IPS-15b (cell line): ENCODE results near the gene LMNTD1.

Experiments used
- H3K27me3 ChIP-seq: one replicate; pipeline ENCODE4 v1.6.1; 2013; ENCODE audit warnings: low read length; ENCODE audit not compliant: control insufficient read depth, insufficient read depth
- H3K36me3 ChIP-seq: one replicate; pipeline ENCODE4 v1.6.1; 2013; ENCODE audit warnings: low read length; ENCODE audit not compliant: control insufficient read depth, insufficient read depth
- H3K4me1 ChIP-seq: one replicate; pipeline ENCODE4 v1.6.1; 2013; ENCODE audit warnings: mild to moderate bottlenecking, low read length; ENCODE audit not compliant: control insufficient read depth, insufficient read depth
- H3K4me3 ChIP-seq: one replicate; pipeline ENCODE4 v1.5.1; 2013; ENCODE audit warnings: low read depth, low read length
- H3K9ac ChIP-seq: one replicate; pipeline ENCODE4 v1.6.1; 2013; ENCODE audit warnings: low read depth, mild to moderate bottlenecking, low read length
- H3K9me3 ChIP-seq: one replicate; pipeline ENCODE4 v1.6.1; 2013; ENCODE audit warnings: mild to moderate bottlenecking, low read length; ENCODE audit not compliant: control insufficient read depth, insufficient read depth

Gene LMNTD1

DNA sequence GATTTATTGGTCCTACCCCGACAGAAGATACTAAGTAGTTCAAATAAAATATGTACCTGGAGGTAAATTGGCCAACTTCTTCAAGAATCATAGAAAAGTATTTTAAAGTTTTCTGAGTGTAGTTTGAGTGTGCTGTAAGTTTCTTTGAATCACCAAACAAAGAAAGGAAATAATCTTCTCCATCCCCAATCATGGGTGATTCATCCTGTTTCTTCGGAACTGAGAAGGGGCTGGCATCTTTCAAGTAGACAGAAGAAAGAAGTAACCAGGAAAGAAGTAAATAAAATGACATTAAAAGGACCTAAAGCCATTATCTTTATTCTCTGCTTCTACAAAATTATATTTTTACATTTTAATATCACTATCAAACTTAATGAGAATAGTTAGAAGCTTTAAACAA lies 6.8 kb downstream of the LMNTD1 start:
- no peaks in the 10 kb centered on the region for H3K4me1 ChIP-seq
- no peaks in the 10 kb centered on the region for H3K27me3 ChIP-seq
- H3K9me3 ChIP-seq = no peaks in the 10 kb centered on the region
- H3K9ac ChIP-seq = no peak overlapping the region
- no peak overlapping the region for H3K4me3 ChIP-seq
- H3K36me3 ChIP-seq = no peaks in the 10 kb centered on the region

DNA sequence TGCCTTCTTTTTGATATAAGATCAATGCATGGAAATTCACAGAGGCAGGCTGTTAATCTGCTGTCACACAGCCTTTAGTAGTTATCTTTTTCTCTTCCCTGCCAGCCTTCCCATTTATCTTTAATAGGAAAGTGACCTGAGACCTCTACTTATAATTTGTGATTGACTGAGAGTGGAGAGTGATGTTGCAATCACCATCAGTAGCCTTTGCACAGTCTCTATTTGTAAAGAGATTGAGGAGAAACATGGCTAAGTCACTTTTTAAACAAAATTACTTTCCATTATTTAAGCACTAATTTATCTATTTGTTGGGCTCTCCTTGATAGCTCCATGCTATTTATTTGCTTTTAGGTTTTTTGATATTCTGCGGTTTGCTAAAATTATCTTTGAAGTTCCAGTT lies 19.9 kb downstream of the LMNTD1 start:
- Histone ChIP-seq H3K27me3 (no peaks in the 10 kb centered on the region), H3K9ac (no peak overlapping the region), H3K36me3 (no peaks in the 10 kb centered on the region), H3K4me1 (no peaks in the 10 kb centered on the region), H3K4me3 (no peak overlapping the region), H3K9me3 (no peaks in the 10 kb centered on the region)

DNA sequence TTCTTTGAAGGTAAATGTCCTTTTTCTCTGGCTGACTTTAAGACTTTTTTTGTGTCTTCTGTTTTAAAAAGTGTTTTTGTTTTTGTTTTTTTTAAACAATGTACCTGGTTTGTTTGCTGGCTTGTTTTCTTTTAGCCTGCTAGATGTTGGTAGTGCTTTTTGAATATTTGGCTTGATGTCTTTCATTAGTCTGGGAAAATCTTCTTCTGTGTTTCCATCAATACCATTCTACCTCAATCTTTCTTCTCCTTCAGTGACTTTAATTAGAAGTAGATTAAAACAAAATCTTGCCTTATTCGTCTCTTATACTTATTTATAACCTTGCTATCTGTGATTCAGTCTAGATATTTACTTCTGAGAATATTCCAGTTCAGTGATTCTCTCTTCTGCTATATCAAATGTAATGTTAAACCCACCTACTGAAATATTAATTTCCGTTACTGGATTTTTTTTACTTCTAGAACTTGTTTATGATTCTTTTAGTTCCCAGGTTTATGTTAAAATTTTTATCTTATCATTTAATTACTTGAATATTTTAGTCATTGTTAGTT lies 21.5 kb downstream of the LMNTD1 start:
- Histone ChIP-seq H3K27me3 (no peaks in the 10 kb centered on the region), H3K36me3 (no peaks in the 10 kb centered on the region), H3K9ac (no peak overlapping the region), H3K4me1 (no peaks in the 10 kb centered on the region), H3K4me3 (no peak overlapping the region), H3K9me3 (no peaks in the 10 kb centered on the region)

DNA sequence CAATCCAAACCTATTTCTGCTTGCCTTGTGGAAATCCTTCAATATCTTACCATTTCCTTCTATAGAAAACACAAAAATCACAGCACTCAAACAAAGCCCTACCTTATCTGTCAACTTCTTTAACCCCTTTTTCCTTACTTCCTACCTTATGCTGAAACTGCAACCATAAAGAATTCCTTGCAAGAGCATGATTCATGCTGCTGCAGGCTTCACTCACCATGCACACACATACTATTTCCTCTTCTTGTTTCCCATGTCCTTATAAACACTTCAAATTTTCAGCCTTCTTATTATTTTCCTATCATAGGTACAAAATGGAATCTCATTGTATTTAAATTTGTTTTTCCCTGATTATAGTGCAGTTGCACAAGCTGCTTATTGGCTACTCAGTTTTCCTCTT lies 23.3 kb downstream of the LMNTD1 start:
- H3K9ac ChIP-seq = no peak overlapping the region
- H3K36me3 ChIP-seq = no peaks in the 10 kb centered on the region
- no peaks in the 10 kb centered on the region for H3K9me3 ChIP-seq
- no peaks in the 10 kb centered on the region for H3K4me1 ChIP-seq
- H3K27me3 ChIP-seq = no peaks in the 10 kb centered on the region
- H3K4me3 ChIP-seq = no peak overlapping the region

DNA sequence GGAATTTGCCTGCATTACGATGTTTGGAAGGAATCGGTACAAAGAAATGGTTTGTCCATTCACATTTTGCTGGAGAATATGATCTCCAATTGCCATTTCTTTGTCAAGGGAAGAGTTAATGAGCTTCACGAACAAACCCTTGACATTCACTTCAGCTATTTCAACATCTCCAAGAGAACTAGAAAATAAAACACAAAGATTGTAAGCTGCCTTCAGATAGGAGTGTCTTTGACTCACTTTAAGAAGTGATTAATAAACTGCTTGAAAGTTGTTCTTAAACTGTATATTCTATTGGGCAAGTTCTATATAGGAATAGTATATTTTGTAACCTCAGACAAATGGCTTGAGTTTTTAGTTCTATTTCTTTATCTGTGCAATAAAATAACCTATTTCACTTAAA lies 26.3 kb downstream of the LMNTD1 start:
- Histone ChIP-seq H3K9ac (no peak overlapping the region), H3K4me3 (no peak overlapping the region), H3K4me1 (no peaks in the 10 kb centered on the region), H3K27me3 (no peaks in the 10 kb centered on the region), H3K36me3 (no peaks in the 10 kb centered on the region), H3K9me3 (no peaks in the 10 kb centered on the region)

DNA sequence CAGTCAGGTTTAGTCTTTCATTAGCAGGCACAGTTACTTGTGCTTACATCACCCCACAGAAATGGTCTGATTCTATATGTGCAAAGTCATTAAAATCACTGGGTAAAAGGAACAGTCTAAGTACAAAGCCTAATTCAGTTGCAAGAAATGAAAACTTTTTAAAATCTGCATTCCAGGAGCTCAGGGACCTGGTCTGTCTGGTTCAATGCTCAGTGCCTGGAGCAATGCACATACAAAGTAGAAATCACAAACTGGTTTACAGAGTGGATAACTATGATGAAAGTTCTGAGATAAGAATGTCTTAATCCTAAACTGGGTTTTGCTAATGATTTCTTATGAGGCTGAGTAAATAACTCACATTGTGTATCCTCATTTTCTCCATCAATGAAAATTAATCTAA lies 28.7 kb downstream of the LMNTD1 start:
- H3K4me3 ChIP-seq = no peak overlapping the region
- H3K4me1 ChIP-seq = no peaks in the 10 kb centered on the region
- H3K36me3 ChIP-seq = no peaks in the 10 kb centered on the region
- H3K9ac ChIP-seq = no peak overlapping the region
- H3K9me3 ChIP-seq = no peaks in the 10 kb centered on the region
- no peaks in the 10 kb centered on the region for H3K27me3 ChIP-seq

DNA sequence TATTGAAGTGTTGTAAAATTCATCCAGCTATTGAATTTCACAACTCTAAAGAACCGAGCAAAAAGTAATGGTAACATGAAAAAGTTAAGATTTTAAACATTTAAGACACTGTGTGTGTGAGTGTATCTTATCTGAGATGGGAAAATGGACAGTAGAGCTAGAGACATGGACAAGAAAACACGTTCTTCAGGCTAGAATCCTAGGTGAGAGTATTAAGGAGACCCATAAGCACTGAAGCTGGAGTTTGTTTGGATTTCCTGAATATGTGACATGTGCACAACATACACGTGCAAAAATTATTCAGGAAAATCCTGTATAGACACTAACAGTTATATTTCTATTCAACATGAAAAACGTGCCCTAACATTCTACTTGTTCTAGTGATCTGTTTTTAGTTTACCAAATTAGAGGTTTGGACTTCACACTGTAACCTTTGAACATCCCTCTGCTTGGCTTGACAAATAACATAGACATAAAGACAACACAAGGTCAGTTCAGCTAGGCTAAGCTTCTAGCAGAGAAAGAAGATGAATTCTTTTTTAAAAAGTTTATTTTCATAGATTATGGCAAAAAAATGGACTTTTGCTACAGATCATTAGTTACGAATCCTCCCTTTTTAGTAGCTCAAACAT lies 31.3 kb downstream of the LMNTD1 start:
- Histone ChIP-seq H3K9me3 (no peaks in the 10 kb centered on the region), H3K9ac (no peak overlapping the region), H3K36me3 (no peaks in the 10 kb centered on the region), H3K4me3 (no peak overlapping the region), H3K4me1 (no peaks in the 10 kb centered on the region), H3K27me3 (no peaks in the 10 kb centered on the region)

DNA sequence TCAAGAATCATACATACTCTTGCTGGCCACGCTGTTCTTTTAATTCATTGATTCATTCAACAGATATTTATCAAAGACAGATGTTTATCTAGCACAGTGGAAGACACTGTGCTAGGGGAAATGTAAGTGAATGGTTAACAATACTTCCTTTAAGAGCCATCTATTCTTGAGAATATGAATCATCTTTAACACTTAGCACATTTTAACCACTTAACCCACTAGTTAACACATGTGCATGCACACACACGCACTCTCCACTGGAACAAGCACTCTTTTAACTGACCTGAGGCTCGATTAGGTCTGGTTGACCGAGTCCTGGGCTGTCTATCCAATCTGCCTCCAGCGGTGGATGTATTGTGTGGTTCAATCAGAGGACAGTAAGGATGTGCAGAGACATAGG lies 34.6 kb downstream of the LMNTD1 start:
- H3K36me3 ChIP-seq = no peaks in the 10 kb centered on the region
- no peaks in the 10 kb centered on the region for H3K9me3 ChIP-seq
- H3K9ac ChIP-seq = no peak overlapping the region
- H3K4me1 ChIP-seq = no peaks in the 10 kb centered on the region
- H3K4me3 ChIP-seq = no peak overlapping the region
- no peaks in the 10 kb centered on the region for H3K27me3 ChIP-seq

DNA sequence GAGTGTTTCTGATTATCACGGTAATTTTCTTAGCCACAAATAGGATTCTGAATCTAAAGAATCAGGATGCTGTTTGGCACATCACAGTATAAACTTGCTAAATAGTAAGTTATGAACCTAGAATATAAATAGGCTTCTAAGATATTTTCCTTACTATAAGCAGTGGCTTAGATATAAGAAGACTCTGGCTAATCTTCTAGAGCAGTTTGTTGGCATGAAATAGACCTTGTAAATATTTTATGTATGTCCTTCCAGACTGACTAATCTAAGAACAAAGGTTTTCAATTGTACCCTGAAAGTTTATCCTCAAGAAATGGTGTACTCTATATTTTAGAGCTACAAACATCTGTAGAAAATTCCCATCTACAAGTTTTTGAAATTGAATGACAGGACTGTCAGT lies 48.3 kb downstream of the LMNTD1 start:
- Histone ChIP-seq H3K9me3 (no peaks in the 10 kb centered on the region), H3K36me3 (no peaks in the 10 kb centered on the region), H3K4me3 (no peak overlapping the region), H3K9ac (no peak overlapping the region), H3K27me3 (no peaks in the 10 kb centered on the region), H3K4me1 (no peaks in the 10 kb centered on the region)

DNA sequence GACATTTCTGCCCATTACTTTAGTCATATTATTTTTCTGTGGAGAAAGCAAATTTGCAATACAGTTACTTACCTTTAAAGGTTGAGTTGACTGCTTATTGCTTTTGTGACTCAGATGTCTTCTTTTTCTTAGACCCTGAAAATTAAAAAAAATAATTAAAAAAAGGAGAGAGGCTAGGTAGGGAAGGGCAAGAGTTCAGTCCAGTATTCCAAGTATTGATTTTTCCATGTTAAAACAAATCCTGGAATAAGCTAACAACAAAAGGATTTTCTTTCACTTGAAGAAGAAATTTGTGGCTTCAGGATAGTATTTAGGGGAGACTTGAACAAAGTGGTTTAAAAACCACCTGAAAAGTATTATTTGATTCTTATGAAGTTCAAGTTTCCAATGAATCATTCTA lies 49.4 kb downstream of the LMNTD1 start:
- Histone ChIP-seq H3K27me3 (no peaks in the 10 kb centered on the region), H3K9me3 (no peaks in the 10 kb centered on the region), H3K4me1 (no peaks in the 10 kb centered on the region), H3K36me3 (no peaks in the 10 kb centered on the region), H3K4me3 (no peak overlapping the region), H3K9ac (no peak overlapping the region)

DNA sequence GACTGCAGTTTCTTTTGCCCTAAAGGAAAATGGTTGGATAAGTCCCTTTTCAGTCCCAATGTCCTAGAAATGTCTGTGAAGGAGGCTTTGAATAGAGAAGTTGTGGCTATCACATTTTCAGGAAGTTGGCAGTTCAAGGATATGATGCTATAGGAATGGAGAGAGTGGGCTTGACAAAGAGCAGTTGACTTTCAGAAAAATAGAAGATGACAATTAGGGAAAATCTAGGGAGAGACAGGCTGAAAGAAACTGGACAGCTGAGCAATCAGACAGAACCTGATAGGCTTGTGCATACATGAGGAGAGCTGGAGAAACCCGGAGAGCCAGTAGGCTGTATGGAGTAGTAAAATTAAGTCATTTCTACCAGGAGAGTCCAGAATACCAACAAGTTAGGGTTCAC lies 50.5 kb downstream of the LMNTD1 start:
- no peaks in the 10 kb centered on the region for H3K36me3 ChIP-seq
- no peaks in the 10 kb centered on the region for H3K4me1 ChIP-seq
- H3K4me3 ChIP-seq = no peak overlapping the region
- no peak overlapping the region for H3K9ac ChIP-seq
- H3K9me3 ChIP-seq = no peaks in the 10 kb centered on the region
- no peaks in the 10 kb centered on the region for H3K27me3 ChIP-seq

DNA sequence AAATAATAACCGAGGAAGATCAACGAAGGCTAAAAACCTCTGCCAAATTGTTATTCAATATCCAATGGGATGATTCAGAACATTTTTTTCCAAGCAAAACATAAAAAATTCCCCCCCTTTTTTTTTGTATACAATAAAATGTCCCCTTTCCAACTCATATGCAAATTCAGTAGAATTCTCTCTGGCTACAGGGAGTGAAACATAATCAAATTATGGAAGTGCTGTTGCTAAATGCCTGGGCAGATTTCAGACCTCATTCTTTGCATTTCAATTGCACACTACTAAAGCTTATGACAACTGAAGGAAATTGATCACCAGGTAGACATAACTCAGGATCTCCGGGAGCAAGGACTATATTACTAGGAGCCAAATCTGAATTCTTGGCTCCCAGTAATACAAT lies 51.0 kb downstream of the LMNTD1 start:
- H3K27me3 ChIP-seq = no peaks in the 10 kb centered on the region
- no peak overlapping the region for H3K9ac ChIP-seq
- no peaks in the 10 kb centered on the region for H3K36me3 ChIP-seq
- no peak overlapping the region for H3K4me3 ChIP-seq
- no peaks in the 10 kb centered on the region for H3K9me3 ChIP-seq
- no peaks in the 10 kb centered on the region for H3K4me1 ChIP-seq
